ENCODE data around the gene CPLX3. TPM values are rescaled to one million over a fixed set of nuclear protein-coding genes. Genes with fewer than 3 reads are reported as not detected.
A peak's percentile ranks its signal among the peaks of the same experiment; 100 is the strongest.

The CPLX3 gene
- total and polyA plus RNA-seq, 2 of the 8 experiments (the other 6 are each of a cell fraction or from before 2014, with no cell fraction given): 0.17 TPM; not detected in 1

DNA sequence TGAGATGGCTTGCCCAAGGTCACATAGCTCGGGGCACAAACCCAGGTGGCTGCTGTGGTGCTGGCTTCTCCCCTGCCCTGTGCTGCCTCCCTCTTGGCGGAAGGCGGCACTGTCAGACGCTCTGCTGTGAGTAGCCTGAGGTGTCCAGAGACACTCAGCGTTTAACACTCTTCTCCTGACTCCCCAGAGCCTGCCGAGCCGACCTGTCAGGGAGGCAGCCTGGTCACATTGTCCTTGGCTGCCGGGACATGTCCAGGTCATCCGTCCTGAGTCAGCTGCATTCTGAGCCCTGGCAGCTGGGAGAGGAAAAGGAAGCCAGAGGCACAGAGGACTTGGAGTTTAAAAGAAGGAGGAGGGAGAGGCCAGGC, 9.1 kb upstream of the CPLX3 start:
- Histone ChIP-seq H2BK5ac (ENCODE audit: low read depth, low read length) (no peak overlapping the region; the same call in 1 of the 2 replicates), H3K79me2 (ENCODE audit: control insufficient read depth in 1 of 2, insufficient read depth in 2 of 2, low read length in 2 of 2) (no peaks in the 10 kb centered on the region), H3K56ac (replicated peaks; ENCODE audit: insufficient read length, low read depth, low read length) (no peak overlapping the region), H3K4me2 (ENCODE audit: insufficient read depth in 1 of 2, low read depth in 2 of 2, low read length in 2 of 2) (no peak overlapping the region), H3K9me3 (ENCODE audit: insufficient read depth in 2 of 2, low read depth in 1 of 2, low read length in 1 of 2) (no peaks in the 10 kb centered on the region), H2AFZ (ENCODE audit: low read length) (no peak overlapping the region), H3K27ac (ENCODE audit: low read depth, low read length) (no peak overlapping the region), H3K79me1 (ENCODE audit: low read depth, low read length) (no peaks in the 10 kb centered on the region), H2AK5ac (ENCODE audit: low read depth, low read length) (no peak overlapping the region), H3K4me3 (ENCODE audit: extremely low read depth in 1 of 4, insufficient read depth in 2 of 4, low read depth in 3 of 4, low read length in 4 of 4) (no peak overlapping the region), H4K8ac (ENCODE audit: extremely low read depth, insufficient read depth, low read length) (no peak overlapping the region), H2BK12ac (ENCODE audit: low read depth, low read length) (no peak overlapping the region), H3K9ac (replicated peaks in 1 of 4; ENCODE audit: extremely low read depth in 1 of 4, low read depth in 3 of 4, low read length in 3 of 4) (no peak overlapping the region), H3K14ac (ENCODE audit: insufficient read length) (no peak overlapping the region), H3K18ac (ENCODE audit: extremely low read depth, low read length) (no peak overlapping the region), H3K27me3 (replicated peaks in 1 of 4; ENCODE audit: control insufficient read depth in 3 of 4, extremely low read depth in 1 of 4, insufficient read depth in 3 of 4, low read length in 3 of 4) (no peaks in the 10 kb centered on the region), H4K5ac (ENCODE audit: insufficient read length, low read depth, low read length) (no peak overlapping the region), H2BK15ac (ENCODE audit: low read length) (no peak overlapping the region), H3K4me1 (replicated peaks in 1 of 4; ENCODE audit: control insufficient read depth in 3 of 4, insufficient read depth in 4 of 4, low read length in 3 of 4) (peaks cover 0 to 12% (median 6%) of the 10 kb centered on the region in 4 experiments; a peak in 6 of 7 replicates), H3K4ac (replicated peaks; ENCODE audit: insufficient read length, low read depth, low read length) (no peak overlapping the region), H3K36me3 (ENCODE audit: control insufficient read depth in 2 of 4, insufficient read depth in 4 of 4, low read length in 3 of 4) (no peaks in the 10 kb centered on the region), H4K91ac (replicated peaks; ENCODE audit: insufficient read length, low read length) (no peak overlapping the region), H4K20me1 (replicated peaks in 1 of 2; ENCODE audit: control insufficient read depth in 1 of 2, insufficient read depth in 2 of 2, low read length in 2 of 2) (no peaks in the 10 kb centered on the region), H3K23ac (ENCODE audit: insufficient read length) (no peak overlapping the region), H2BK20ac (ENCODE audit: low read length) (no peak overlapping the region), H2BK120ac (replicated peaks; ENCODE audit: low read depth, low read length) (no peak overlapping the region), H3K23me2 (ENCODE audit: low read depth, low read length) (0 out of 2 replicates have a peak, but pooled peaks cover 2% of the 10 kb centered on the region)
- ChIA-PET CTCF (ENCODE audit: partially characterized antibody) (interaction anchor here (0.7 to 15.7 kb wide), 15 partner anchors 11 to 196 kb away, joined by 3 to 135 read pairs (median 7); no protein-coding TSS in a partner anchor), POLR2A (ENCODE audit: partially characterized antibody) (interaction anchor here (0.7 to 3.1 kb wide), 5 partner anchors 9 to 189 kb away, joined by 3 to 7 read pairs (median 3); partner anchors contain the start of gene CPLX3)
- 73% methylated on average over 9 of the region's 9 CpGs; no CpG with 5 or more reads in 1 of the 2 experiments for WGBS, 2 experiments (ENCODE audit: extremely low coverage in 1 of 2, insufficient coverage in 1 of 2, insufficient read length in 1 of 2, insufficient replicate concordance in 2 of 2, low coverage in 1 of 2, low lambda C conversion rate in 2 of 2, missing lambda C conversion rate in 1 of 2)
- DNase-seq (ENCODE audit: low read depth in 1 of 2, low spot score in 2 of 2): no peak
- no peak for FAIRE-seq
- TF ChIP-seq, protein P1, sequence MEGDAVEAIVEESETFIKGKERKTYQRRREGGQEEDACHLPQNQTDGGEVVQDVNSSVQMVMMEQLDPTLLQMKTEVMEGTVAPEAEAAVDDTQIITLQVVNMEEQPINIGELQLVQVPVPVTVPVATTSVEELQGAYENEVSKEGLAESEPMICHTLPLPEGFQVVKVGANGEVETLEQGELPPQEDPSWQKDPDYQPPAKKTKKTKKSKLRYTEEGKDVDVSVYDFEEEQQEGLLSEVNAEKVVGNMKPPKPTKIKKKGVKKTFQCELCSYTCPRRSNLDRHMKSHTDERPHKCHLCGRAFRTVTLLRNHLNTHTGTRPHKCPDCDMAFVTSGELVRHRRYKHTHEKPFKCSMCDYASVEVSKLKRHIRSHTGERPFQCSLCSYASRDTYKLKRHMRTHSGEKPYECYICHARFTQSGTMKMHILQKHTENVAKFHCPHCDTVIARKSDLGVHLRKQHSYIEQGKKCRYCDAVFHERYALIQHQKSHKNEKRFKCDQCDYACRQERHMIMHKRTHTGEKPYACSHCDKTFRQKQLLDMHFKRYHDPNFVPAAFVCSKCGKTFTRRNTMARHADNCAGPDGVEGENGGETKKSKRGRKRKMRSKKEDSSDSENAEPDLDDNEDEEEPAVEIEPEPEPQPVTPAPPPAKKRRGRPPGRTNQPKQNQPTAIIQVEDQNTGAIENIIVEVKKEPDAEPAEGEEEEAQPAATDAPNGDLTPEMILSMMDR (IDR thresholded peaks at IDR 0.05; ENCODE audit: control extremely low read depth in 1 of 3, insufficient read depth in 1 of 3, low read depth in 1 of 3, low read length in 3 of 3): peak in 2 of 3 experiments; percentile 35 to 41; a peak in 3 of 4 replicates
- TF ChIP-seq TAF7 (optimal IDR thresholded peaks at IDR 0.05; ENCODE audit: borderline replicate concordance, low read depth, low read length) (no peak), RAD21 (IDR thresholded peaks at IDR 0.05 in 1 of 2, conservative IDR thresholded peaks at IDR 0.05 in 1 of 2; ENCODE audit: low read depth in 2 of 2, low read length in 2 of 2) (peak in 1 of 2 experiments; percentile 26; a peak in 1 of 4 replicates)

Measured in H1 (cell line).